ENCODE measurements around the gene CNOT6.

DNA sequence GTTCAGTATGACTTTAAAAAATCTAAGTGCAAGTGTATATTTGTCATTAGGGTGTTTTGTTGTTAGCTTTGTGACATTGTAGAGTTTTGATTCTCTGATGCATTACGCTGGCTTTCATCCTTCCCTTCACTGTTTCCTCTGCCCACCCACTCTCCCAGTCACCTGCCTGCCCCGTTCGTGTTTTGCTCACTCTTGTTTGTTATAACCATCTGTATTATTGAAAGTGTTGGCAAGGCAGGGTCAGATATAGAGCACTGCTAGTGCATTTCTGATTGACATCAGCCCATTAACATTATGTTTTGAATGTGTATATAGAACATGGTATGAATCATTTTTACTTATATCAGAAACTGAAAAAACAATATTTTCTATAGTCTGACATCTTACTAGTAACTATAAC is 69.8 kb downstream of the CNOT6 start:
- TF ChIP-seq, protein P1, sequence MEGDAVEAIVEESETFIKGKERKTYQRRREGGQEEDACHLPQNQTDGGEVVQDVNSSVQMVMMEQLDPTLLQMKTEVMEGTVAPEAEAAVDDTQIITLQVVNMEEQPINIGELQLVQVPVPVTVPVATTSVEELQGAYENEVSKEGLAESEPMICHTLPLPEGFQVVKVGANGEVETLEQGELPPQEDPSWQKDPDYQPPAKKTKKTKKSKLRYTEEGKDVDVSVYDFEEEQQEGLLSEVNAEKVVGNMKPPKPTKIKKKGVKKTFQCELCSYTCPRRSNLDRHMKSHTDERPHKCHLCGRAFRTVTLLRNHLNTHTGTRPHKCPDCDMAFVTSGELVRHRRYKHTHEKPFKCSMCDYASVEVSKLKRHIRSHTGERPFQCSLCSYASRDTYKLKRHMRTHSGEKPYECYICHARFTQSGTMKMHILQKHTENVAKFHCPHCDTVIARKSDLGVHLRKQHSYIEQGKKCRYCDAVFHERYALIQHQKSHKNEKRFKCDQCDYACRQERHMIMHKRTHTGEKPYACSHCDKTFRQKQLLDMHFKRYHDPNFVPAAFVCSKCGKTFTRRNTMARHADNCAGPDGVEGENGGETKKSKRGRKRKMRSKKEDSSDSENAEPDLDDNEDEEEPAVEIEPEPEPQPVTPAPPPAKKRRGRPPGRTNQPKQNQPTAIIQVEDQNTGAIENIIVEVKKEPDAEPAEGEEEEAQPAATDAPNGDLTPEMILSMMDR (IDR thresholded peaks at IDR 0.05): no peak
- no peak for TF ChIP-seq POLR2A (IDR thresholded peaks at IDR 0.05)

All from testis (tissue), 2 donors.